Stimulated activated CD4-positive, alpha-beta T cell treated with anti-CD3 and anti-CD28 coated beads, Interleukin-1b, Interleukin-23, amount 100 ng/mL, for 24 hours (primary cell): Measurements from ENCODE around the gene NCL.

Source experiments
- DNase-seq, 4 experiments: peaks; one replicate each; pipeline ENCODE4 v3.0.0-alpha.2; 2020; ENCODE audit warnings: low read depth in 4 of 4, low spot score in 1 of 4

Gene NCL

DNA sequence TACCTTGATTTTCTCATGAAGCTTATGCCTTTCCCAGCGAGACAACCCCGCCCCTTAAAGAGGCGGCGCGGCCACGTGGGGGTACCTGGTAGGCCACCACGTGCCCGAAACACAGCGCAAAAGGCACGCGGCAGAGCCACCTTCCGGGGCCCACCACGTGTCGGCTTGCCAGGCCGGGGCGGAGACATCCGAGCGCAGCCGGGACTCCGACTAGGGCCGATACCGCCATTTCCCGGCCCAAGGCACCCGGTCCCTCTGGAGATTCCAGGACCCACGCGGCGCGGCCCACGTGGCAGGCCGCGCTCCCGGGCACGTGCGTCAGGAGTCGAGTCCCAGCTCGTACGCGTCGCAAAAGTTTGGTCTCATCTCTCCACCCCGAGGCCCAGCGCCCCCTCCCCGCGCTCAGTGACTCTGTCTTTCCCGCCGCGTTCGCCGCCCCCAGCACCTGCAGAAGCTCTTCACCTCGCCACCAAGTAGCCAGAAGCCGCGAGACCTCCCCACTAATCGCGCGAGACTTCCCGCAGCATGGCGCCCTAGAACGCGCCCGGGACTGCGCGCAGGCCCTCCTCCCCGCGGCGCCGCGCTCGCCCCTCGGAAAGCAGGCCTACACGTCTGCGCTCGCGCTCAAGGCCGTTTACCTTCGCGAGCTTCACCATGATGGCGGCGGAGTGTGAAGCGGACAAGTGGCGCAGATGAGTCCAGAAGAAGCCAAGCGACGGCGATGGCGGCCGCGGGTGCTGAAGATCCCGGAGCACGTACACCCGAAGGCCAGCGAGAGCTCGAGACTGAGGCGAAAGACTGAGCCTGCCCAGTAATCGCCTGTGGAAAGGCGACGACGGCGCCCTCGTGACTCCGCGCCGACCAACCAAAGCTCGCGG, at the start of gene NCL:
Gene NCL (minus strand): TSS at position 787 of the 878 bp plus-strand sequence. CDS start 131 bp downstream, at position 656.
- peak; percentile 67 to 74 (median 70) for DNase-seq

GRCh38 chr2:231513746-231514224, 49.5 kb upstream of the NCL start:
- DNase-seq: no peak

GRCh38 chr2:231512222-231512621, 47.9 kb upstream of the NCL start:
- no peak for DNase-seq

DNA sequence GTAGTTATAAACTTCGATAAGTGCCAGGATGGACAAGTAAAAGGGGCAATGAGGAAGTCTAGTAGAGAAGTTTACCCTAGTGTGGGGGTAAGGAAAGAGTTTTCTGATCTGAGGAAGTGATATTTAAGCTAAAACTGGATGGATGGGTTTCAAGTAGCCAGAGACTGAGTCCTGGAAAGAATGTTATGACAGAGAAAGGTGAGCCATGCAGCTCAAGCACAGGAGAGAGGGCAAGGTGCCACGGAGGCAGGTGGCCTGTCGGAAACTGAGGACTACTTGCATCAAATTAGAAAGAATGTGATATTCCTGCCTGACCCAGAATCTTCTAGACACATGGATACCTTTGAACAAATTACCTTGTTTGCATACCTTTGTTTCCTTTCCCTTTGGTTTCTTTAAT, 39.5 kb upstream of the NCL start:
- no peak for DNase-seq

DNA sequence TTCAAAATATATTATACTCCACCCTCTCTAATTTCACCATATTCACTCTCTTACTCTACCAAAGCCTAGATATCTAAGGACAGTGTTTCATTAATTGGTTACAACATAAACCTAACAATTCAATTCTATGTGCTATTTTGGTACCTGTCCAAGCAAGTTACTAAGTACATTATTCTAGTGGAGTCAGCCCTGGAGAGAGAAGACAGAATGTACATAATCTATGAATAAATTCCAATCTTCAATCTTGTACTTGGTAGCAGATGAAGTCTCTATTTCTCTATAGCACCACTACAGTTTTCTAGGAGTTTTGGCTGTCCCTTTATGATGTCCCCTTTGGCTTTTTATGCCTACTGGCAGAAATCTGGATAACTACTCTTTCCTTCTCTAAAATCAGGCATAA, 38.3 kb upstream of the NCL start:
- DNase-seq: no peak

DNA sequence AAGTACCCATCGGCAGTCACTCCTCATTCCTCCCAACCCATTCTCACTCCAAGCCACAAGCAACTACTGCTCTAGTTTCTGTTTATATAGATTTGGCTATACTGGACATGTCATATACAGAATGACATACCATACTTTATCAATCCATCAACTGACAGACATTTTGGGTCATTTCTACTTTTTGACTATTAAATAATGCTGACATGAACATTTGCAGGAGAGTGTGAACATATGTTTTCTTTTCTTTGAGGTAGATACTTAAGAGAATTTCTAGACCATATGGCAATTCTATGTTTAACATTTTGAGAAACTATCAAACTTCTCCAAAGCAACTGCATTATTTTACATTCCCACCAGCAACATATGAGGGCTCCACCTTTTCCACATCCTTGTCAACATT, 33.4 kb upstream of the NCL start:
- no peak for DNase-seq

GRCh38 chr2:231494669-231495068, 30.4 kb upstream of the NCL start:
- DNase-seq: no peak

- DNase-seq: no peak
These were observed 26.5 kb upstream of the NCL start for GRCh38 chr2:231490801-231491200.

DNA sequence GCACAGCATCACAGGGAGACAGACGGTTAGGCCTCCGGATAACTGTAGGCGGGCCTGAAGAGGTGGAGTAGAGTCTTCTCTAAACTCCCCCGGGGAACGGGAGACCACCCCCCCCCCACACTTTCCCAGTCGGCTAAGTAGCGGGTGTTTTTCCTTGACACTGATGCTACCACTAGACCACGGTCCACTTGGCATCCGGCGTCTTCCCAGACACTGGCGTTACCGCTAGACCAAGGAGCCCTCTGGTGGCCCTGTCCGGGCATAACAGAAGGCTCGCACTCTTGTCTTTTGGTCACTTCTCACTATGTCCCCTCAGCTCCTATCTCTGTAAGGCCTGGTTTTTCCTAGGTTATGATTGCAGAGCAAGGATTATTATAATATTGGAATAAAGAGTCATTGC, 25.7 kb upstream of the NCL start:
- DNase-seq: peak in 1 of 4 experiments; percentile 12

- no peak for DNase-seq
These were observed 24.0 kb upstream of the NCL start for GRCh38 chr2:231488331-231488730.

GRCh38 chr2:231486851-231487596, 22.7 kb upstream of the NCL start:
- DNase-seq: no peak

GRCh38 chr2:231483398-231484329, 19.4 kb upstream of the NCL start:
- peak in 3 of 4 experiments; percentile 6 to 28 (median 14) for DNase-seq

DNA sequence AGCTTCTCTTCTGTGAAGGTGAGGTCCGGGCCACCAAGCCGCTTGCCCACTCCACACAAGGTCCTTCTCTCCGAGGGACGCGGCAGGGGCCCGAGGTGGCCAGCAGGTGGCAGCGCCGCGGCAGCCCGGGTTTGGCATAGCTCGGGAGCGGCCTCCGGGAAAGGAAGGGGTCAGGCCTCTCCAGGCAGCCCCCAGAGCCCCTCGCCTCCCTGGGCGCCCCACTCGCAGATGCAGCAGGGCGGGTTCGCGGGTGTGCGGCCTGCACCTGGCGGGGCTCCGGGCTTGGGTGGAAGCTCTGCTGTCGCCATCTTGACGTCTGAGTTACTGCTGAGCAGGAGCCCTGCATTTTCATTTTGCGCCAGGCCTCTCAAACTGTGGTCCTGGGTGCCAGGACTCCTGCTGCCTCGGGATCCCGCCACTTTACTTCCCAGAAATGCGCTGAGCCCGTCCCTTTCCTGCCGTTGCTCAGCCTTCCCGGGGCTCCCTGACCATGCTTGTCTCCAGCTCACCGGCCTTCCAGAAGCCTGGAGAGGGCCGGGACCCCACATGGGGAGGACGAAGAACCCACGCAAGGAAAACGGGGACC, 18.6 kb upstream of the NCL start:
- DNase-seq: peak; percentile 38 to 65 (median 54)

DNA sequence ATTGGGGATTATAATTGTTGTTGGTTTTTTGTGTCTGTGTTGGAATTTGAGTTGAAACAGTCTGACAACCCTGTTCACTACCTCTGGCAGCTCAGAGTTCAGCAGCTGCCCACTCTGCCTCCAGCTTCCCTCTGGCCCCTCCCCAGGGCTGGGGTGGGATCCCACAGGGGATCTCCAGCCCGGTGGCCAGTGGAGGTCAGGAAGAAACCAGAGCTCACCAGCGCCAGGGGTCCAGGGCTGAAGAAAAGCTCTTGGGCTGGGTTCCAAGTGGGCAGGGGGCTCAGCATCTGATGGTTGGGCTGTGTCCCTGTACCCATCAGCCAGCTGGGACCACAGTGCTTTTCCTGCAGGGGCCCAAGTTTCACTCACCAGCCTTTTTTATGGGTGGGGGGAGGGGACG, 16.5 kb upstream of the NCL start:
- no peak for DNase-seq

GRCh38 chr2:231479455-231479854, 15.2 kb upstream of the NCL start:
- no peak for DNase-seq

GRCh38 chr2:231476920-231477319, 12.6 kb upstream of the NCL start:
- DNase-seq: no peak

GRCh38 chr2:231475965-231476364, 11.7 kb upstream of the NCL start:
- no peak for DNase-seq

- DNase-seq: no peak
These were observed 8.5 kb upstream of the NCL start for GRCh38 chr2:231472816-231473215.

- DNase-seq: no peak
These were observed 6.1 kb upstream of the NCL start for GRCh38 chr2:231470246-231470900.

GRCh38 chr2:231469583-231469950, 5.3 kb upstream of the NCL start:
- DNase-seq: no peak
